ENCODE data around the gene C14orf119.

C14orf119 gene

GRCh38 chr14:23095196-23096108 lies at the start of gene C14orf119:
C14orf119 (plus strand) TSS chr14:23095505; CDS start chr14:23097659, 2,154 bp downstream.
- Mint-ChIP-seq H3K36me3 (ENCODE audit: low read depth) (peaks cover 29% of the 10 kb centered on the region), H3K27me3 (no peaks in the 10 kb centered on the region), H3K4me1 (ENCODE audit: low read depth) (peaks cover 53% of the 10 kb centered on the region), H3K9me3 (no peaks in the 10 kb centered on the region), H3K4me3 (no peak within 1 kb of the TSS), H3K27ac (no peak within 1 kb of the TSS)
- intact Hi-C loops (cut with micrococcal nuclease) = no loop called here

DNA sequence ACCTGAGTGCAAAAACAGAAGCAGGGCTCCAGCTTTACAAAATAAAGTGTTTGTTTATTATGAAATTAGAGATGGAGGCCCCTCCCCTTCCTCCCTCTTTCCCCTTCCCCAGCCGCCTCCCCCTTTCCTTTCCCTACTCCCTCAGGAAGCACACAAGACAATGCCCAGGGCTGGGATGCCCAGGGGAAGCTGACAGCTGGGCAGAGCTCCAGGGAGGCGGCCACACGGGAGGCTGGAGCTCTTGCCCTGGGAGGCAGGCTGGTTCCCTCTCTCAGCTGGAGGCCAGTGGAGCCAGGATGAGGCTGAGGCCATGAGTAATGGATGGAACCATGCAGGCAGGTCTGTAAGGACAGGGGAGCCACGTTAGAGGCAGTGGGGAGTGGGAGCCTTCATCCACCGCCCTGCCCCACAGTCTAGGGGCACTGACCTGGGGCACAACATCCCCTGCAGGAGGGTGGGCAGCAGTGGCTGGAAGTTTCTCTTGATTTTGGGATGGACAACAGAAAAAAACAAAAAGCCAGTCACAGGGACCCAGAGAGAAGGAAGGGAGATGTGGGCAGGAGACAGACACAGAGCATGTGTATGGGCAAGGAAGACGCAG lies 48.2 kb upstream of the C14orf119 start:
- intact Hi-C loops (cut with micrococcal nuclease) = no loop called here
- no peaks in the 10 kb centered on the region for H3K36me3 Mint-ChIP-seq (ENCODE audit: low read depth)
- H3K27me3 Mint-ChIP-seq = peaks cover 18% of the 10 kb centered on the region
- H3K4me3 Mint-ChIP-seq = no peak overlapping the region
- H3K4me1 Mint-ChIP-seq (ENCODE audit: low read depth) = peaks cover 20% of the 10 kb centered on the region
- no peaks in the 10 kb centered on the region for H3K9me3 Mint-ChIP-seq
- peak overlapping the region; percentile 4 for H3K27ac Mint-ChIP-seq

GRCh38 chr14:23047751-23048693 lies 47.3 kb upstream of the C14orf119 start:
- peaks cover 20% of the 10 kb centered on the region for H3K4me1 Mint-ChIP-seq (ENCODE audit: low read depth)
- no peaks in the 10 kb centered on the region for H3K36me3 Mint-ChIP-seq (ENCODE audit: low read depth)
- peaks cover 14% of the 10 kb centered on the region for H3K27me3 Mint-ChIP-seq
- no peak overlapping the region for H3K4me3 Mint-ChIP-seq
- H3K9me3 Mint-ChIP-seq = no peaks in the 10 kb centered on the region
- peak overlapping the region; percentile 4 for H3K27ac Mint-ChIP-seq
- intact Hi-C loops (cut with micrococcal nuclease) = no loop called here

DNA sequence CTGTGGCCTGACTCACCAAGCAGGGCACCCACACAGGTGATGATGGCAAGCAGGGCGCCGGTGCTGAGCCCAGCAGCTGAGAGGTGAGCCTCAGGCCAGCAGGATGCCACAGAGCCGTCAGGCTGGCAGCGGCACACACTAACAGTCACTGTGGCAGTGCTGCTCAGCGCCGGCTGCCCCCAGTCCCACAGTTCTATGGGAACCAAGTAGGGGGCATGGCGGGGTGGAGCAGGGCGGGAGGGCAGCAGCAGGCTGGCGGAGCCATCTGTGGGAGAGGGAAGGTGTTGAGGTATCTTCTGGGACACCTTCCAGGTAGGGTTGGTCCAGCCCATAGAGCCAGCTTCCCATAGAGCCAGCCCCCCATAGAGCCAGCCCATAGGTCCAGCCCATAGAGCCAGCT lies 46.3 kb upstream of the C14orf119 start:
- Mint-ChIP-seq H3K4me1 (ENCODE audit: low read depth) (peaks cover 20% of the 10 kb centered on the region), H3K36me3 (ENCODE audit: low read depth) (no peaks in the 10 kb centered on the region), H3K4me3 (no peak overlapping the region), H3K9me3 (no peaks in the 10 kb centered on the region), H3K27me3 (peaks cover 14% of the 10 kb centered on the region), H3K27ac (no peak overlapping the region)
- intact Hi-C loops (cut with micrococcal nuclease) = no loop called here

DNA sequence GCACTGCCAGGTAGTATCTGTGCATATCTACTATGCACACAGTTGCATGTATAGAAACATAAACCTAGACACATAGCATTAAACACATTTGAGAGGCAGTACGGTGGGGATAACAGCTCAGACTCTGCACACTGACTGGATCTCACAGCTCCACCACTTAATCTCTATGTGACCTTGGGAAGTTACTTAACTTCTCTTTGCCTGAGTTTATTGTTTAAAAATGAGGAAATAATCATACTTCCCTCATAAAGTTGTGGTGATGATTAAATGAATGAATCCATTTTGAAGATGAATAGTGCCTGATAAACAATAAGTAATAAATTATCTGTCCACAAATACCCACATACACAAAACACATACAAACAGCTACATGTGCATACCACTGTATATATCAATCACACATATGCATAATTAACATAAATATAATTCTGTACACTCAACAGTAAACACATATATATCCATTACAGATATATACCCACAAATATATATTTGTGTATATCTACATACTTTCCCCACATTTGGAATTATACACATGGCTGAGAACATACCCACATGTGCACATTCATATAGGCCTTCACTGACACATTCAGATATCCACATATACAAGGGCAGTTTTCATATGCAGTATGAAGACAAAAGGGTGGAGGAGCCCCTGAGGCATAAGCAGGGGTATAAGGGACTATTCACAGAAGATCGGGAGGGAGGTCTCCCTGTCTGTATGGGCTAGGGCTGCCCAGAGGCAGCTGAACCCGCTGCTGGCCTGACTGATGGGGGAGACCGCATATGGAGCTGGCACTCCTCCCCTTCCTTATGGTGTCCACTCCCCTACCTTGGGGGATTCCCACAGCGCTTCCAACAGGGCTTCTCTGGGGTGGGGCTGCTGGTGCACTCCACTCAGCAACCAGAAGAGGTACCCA lies 43.9 kb upstream of the C14orf119 start:
- Mint-ChIP-seq H3K27ac (no peak overlapping the region), H3K4me3 (no peak overlapping the region), H3K9me3 (no peaks in the 10 kb centered on the region), H3K36me3 (ENCODE audit: low read depth) (no peaks in the 10 kb centered on the region), H3K27me3 (peaks cover 24% of the 10 kb centered on the region), H3K4me1 (ENCODE audit: low read depth) (peaks cover 16% of the 10 kb centered on the region)
- intact Hi-C loops (cut with micrococcal nuclease) = no loop called here

- no peaks in the 10 kb centered on the region for H3K9me3 Mint-ChIP-seq
- H3K4me1 Mint-ChIP-seq (ENCODE audit: low read depth) = peaks cover 24% of the 10 kb centered on the region
- H3K27me3 Mint-ChIP-seq = peaks cover 27% of the 10 kb centered on the region
- H3K27ac Mint-ChIP-seq = no peak overlapping the region
- H3K36me3 Mint-ChIP-seq (ENCODE audit: low read depth) = no peaks in the 10 kb centered on the region
- H3K4me3 Mint-ChIP-seq = no peak overlapping the region
- intact Hi-C loops (cut with micrococcal nuclease) = no loop called here
Measured at GRCh38 chr14:23052182-23052623, 43.1 kb upstream of the C14orf119 start.

DNA sequence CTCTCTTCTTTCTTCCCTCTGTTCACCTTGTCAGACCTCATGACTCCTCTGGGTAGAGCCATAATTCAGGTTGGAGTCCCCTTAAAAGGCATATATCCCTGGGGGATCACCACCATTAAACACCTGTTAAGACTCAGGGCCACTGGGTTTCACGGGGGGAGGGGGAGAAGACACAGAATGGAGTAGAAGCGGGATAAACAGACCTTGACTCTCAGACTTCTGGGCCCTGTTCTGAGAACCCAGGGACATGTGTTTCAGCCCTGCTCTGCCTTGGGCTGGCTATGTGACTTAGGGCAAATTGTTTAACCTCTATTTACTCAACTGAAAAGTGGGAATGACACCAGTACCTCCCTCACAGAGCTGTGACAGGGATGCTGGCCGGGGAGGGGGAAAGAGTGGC lies 42.6 kb upstream of the C14orf119 start:
- no peaks in the 10 kb centered on the region for H3K36me3 Mint-ChIP-seq (ENCODE audit: low read depth)
- H3K4me3 Mint-ChIP-seq = no peak overlapping the region
- H3K27me3 Mint-ChIP-seq = peaks cover 22% of the 10 kb centered on the region
- no peak overlapping the region for H3K27ac Mint-ChIP-seq
- H3K9me3 Mint-ChIP-seq = no peaks in the 10 kb centered on the region
- peaks cover 25% of the 10 kb centered on the region for H3K4me1 Mint-ChIP-seq (ENCODE audit: low read depth)
- intact Hi-C loops (cut with micrococcal nuclease) = no loop called here

GRCh38 chr14:23053426-23053825 lies 41.9 kb upstream of the C14orf119 start:
- intact Hi-C loops (cut with micrococcal nuclease) = no loop called here

GRCh38 chr14:23054000-23054811 lies 41.1 kb upstream of the C14orf119 start:
- Mint-ChIP-seq H3K27me3 (peaks cover 22% of the 10 kb centered on the region), H3K4me3 (no peak overlapping the region)
- intact Hi-C loops (cut with micrococcal nuclease) = no loop called here

More at GRCh38 chr14:23053426-23053825, 41.9 kb upstream of the C14orf119 start:
- Mint-ChIP-seq H3K4me3 (no peak overlapping the region), H3K36me3 (ENCODE audit: low read depth) (peaks cover 4% of the 10 kb centered on the region), H3K27ac (no peak overlapping the region), H3K27me3 (peaks cover 22% of the 10 kb centered on the region), H3K4me1 (ENCODE audit: low read depth) (peaks cover 32% of the 10 kb centered on the region), H3K9me3 (no peaks in the 10 kb centered on the region)

GRCh38 chr14:23055147-23055550 lies 40.2 kb upstream of the C14orf119 start:
- Mint-ChIP-seq H3K36me3 (ENCODE audit: low read depth) (peaks cover 21% of the 10 kb centered on the region), H3K9me3 (no peaks in the 10 kb centered on the region), H3K27ac (no peak overlapping the region), H3K4me3 (no peak overlapping the region), H3K4me1 (ENCODE audit: low read depth) (peaks cover 38% of the 10 kb centered on the region), H3K27me3 (peaks cover 22% of the 10 kb centered on the region)
- intact Hi-C loops (cut with micrococcal nuclease) = no loop called here

More at GRCh38 chr14:23054000-23054811, 41.1 kb upstream of the C14orf119 start:
- H3K9me3 Mint-ChIP-seq = no peaks in the 10 kb centered on the region
- peaks cover 36% of the 10 kb centered on the region for H3K4me1 Mint-ChIP-seq (ENCODE audit: low read depth)
- H3K36me3 Mint-ChIP-seq (ENCODE audit: low read depth) = peaks cover 12% of the 10 kb centered on the region
- H3K27ac Mint-ChIP-seq = no peak overlapping the region

GRCh38 chr14:23055621-23056144 lies 39.6 kb upstream of the C14orf119 start:
- Mint-ChIP-seq H3K27ac (no peak overlapping the region), H3K36me3 (ENCODE audit: low read depth) (peaks cover 26% of the 10 kb centered on the region), H3K4me1 (ENCODE audit: low read depth) (peaks cover 37% of the 10 kb centered on the region), H3K9me3 (no peaks in the 10 kb centered on the region), H3K4me3 (no peak overlapping the region), H3K27me3 (peaks cover 22% of the 10 kb centered on the region)
- intact Hi-C loops (cut with micrococcal nuclease) = no loop called here

Measured in dendritic cell treated with granulocyte-macrophage colony-stimulating factor and Interleukin-4, amounts not matched to agents 40 ng/mL and 50 ng/mL, for 4 days (primary cell).